GM12878 (cell line): Measurements from ENCODE around the gene TAS2R30.

Experiments
- EP300 ChIP-seq, 2 experiments: fragments of 150-350 bp in 1 of 2; IDR thresholded peaks; 2 replicates each; pipeline ENCODE4 v1.6.1; 2011 to 2012; ENCODE audit warnings: low read depth in 2 of 2, low read length in 2 of 2, borderline replicate concordance in 1 of 2, improper control_type of control experiment in 1 of 2, inconsistent platforms in 1 of 2; ENCODE audit not compliant: control insufficient read depth in 1 of 2
- ETV6 ChIP-seq, 2 experiments: fragments of 450-650 bp in 1 of 2; IDR thresholded peaks in 1 of 2; conservative IDR thresholded peaks in 1 of 2; 2 replicates each; pipeline ENCODE4 v1.6.1; 2014; ENCODE audit warnings: antibody characterized with exemption in 1 of 2, borderline replicate concordance in 1 of 2, low read depth in 1 of 2, mild to moderate bottlenecking in 1 of 2, moderate library complexity in 1 of 2
- KDM1A ChIP-seq: fragments of 200-600 bp; sonication (generic); IDR thresholded peaks from 2 replicates; pipeline ENCODE4 v1.6.1; 2016; ENCODE audit warnings: borderline replicate concordance
- POLR2AphosphoS5 ChIP-seq: IDR thresholded peaks from 2 replicates; pipeline ENCODE4 v1.6.1; 2011; ENCODE audit warnings: mild to moderate bottlenecking, low read length, inconsistent platforms
- TAF1 ChIP-seq: IDR thresholded peaks from 2 replicates; pipeline ENCODE4 v1.6.1; 2011; ENCODE audit warnings: mild to moderate bottlenecking, low read depth, low read length, borderline replicate concordance
- ZNF274 ChIP-seq: IDR thresholded peaks from one replicate; pipeline ENCODE4 v1.8.0; 2011; ENCODE audit not compliant: insufficient read length, insufficient read depth
- TF ChIP-seq, protein P1 (sequence below), 3 experiments: IDR thresholded peaks in 2 of 3; conservative IDR thresholded peaks in 1 of 3; 2 replicates each; pipeline ENCODE4 v1.5.1; 2011; ENCODE audit warnings: low read depth in 3 of 3, low read length in 3 of 3, mild to moderate bottlenecking in 3 of 3, control low read depth in 2 of 3, moderate library complexity in 2 of 3, inconsistent platforms in 1 of 3, mixed read lengths in 1 of 3; ENCODE audit not compliant: control insufficient read depth in 2 of 3, insufficient read depth in 1 of 3; ENCODE audit errors: extremely low read depth in 1 of 3

- TF ChIP-seq ZNF274 = no peak
- TF ChIP-seq TAF1 = no peak
- TF ChIP-seq, protein P1, sequence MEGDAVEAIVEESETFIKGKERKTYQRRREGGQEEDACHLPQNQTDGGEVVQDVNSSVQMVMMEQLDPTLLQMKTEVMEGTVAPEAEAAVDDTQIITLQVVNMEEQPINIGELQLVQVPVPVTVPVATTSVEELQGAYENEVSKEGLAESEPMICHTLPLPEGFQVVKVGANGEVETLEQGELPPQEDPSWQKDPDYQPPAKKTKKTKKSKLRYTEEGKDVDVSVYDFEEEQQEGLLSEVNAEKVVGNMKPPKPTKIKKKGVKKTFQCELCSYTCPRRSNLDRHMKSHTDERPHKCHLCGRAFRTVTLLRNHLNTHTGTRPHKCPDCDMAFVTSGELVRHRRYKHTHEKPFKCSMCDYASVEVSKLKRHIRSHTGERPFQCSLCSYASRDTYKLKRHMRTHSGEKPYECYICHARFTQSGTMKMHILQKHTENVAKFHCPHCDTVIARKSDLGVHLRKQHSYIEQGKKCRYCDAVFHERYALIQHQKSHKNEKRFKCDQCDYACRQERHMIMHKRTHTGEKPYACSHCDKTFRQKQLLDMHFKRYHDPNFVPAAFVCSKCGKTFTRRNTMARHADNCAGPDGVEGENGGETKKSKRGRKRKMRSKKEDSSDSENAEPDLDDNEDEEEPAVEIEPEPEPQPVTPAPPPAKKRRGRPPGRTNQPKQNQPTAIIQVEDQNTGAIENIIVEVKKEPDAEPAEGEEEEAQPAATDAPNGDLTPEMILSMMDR (IDR thresholded peaks at IDR 0.05 in 2 of 3, conservative IDR thresholded peaks at IDR 0.05 in 1 of 3; ENCODE audit: control insufficient read depth in 2 of 3, extremely low read depth in 1 of 3, insufficient read depth in 1 of 3, low read depth in 3 of 3, low read length in 3 of 3) = no peak
- TF ChIP-seq POLR2AphosphoS5 = no peak
- TF ChIP-seq EP300 (IDR thresholded peaks at IDR 0.05; ENCODE audit: borderline replicate concordance in 1 of 2, control insufficient read depth in 1 of 2, low read depth in 2 of 2, low read length in 2 of 2) = no peak
- TF ChIP-seq ETV6 (conservative IDR thresholded peaks at IDR 0.05 in 1 of 2, IDR thresholded peaks at IDR 0.05 in 1 of 2; ENCODE audit: borderline replicate concordance in 1 of 2, low read depth in 1 of 2) = no peak
- TF ChIP-seq KDM1A = no peak
Observed at GRCh38 chr12:11089246-11089645, 45.2 kb downstream of the TAS2R30 start.
